Endodermal cell (in vitro differentiated cells): ENCODE results near the gene BTBD9. TPM values are rescaled to one million over a fixed set of nuclear protein-coding genes. Genes with fewer than 3 reads are reported as not detected.

ENCODE experiments used
- DNase-seq: peaks from one replicate; pipeline ENCODE4 v3.0.0-alpha.2; 2017
- H3K27ac ChIP-seq: 2 replicates; pipeline ENCODE4 v1.5.1; 2013; ENCODE audit warnings: mild to moderate bottlenecking, low read depth, low read length, moderate library complexity
- H3K27me3 ChIP-seq: 2 replicates; pipeline ENCODE4 v1.6.1; 2013; ENCODE audit warnings: mild to moderate bottlenecking, low read length, moderate library complexity; ENCODE audit not compliant: insufficient read depth, control insufficient read depth, poor library complexity, severe bottlenecking
- H3K36me3 ChIP-seq: 2 replicates; pipeline ENCODE4 v1.7.0; 2013; ENCODE audit warnings: mild to moderate bottlenecking, low read length, moderate library complexity; ENCODE audit not compliant: control insufficient read depth, insufficient read depth
- H3K4me1 ChIP-seq: one replicate; pipeline ENCODE4 v1.7.0; 2013; ENCODE audit warnings: low read length; ENCODE audit not compliant: control insufficient read depth, insufficient read depth
- H3K4me3 ChIP-seq: 2 replicates; pipeline ENCODE4 v1.5.1; 2013; ENCODE audit warnings: mild to moderate bottlenecking, low read length, moderate library complexity
- H3K9ac ChIP-seq: 2 replicates; pipeline ENCODE4 v1.6.1; 2013; ENCODE audit warnings: mild to moderate bottlenecking, low read length, moderate library complexity; ENCODE audit not compliant: poor library complexity, severe bottlenecking; ENCODE audit errors: extremely low read depth
- H3K9me3 ChIP-seq: 2 replicates; pipeline ENCODE4 v1.6.1; 2013; ENCODE audit warnings: mild to moderate bottlenecking, low read length, moderate library complexity; ENCODE audit not compliant: control insufficient read depth
- H3K27ac Mint-ChIP-seq: 2 replicates; pipeline ENCODE4 v1.8.0; 2020; ENCODE audit warnings: mixed read lengths
- H3K27me3 Mint-ChIP-seq: 2 replicates; pipeline ENCODE4 v1.8.0; 2021; ENCODE audit warnings: mild to moderate bottlenecking, mixed read lengths; ENCODE audit not compliant: insufficient read depth
- H3K36me3 Mint-ChIP-seq: 2 replicates; pipeline ENCODE4 v1.8.0; 2020; ENCODE audit warnings: low read depth, mixed read lengths
- H3K4me1 Mint-ChIP-seq: 2 replicates; pipeline ENCODE4 v1.8.0; 2020; ENCODE audit warnings: mixed read lengths
- H3K4me3 Mint-ChIP-seq: 2 replicates; pipeline ENCODE4 v1.8.0; 2020; ENCODE audit warnings: mild to moderate bottlenecking, moderate library complexity, mixed read lengths
- H3K9me3 Mint-ChIP-seq: 2 replicates; pipeline ENCODE4 v1.8.0; 2020; ENCODE audit warnings: mild to moderate bottlenecking, mixed read lengths
- CTCF ChIP-seq: fragments of 200-600 bp; sonication (generic); conservative IDR thresholded peaks from 2 replicates; pipeline ENCODE4 v1.5.0; 2021; ENCODE audit warnings: antibody characterized with exemption, mild to moderate bottlenecking
- WGBS, 2 experiments: methylation state at CpG; one replicate each; pipeline versions ENCODE4 v1.1.5 to v1.1.7; 2013; ENCODE audit warnings: missing lambda C conversion rate in 2 of 2, mixed read lengths in 1 of 2; ENCODE audit not compliant: insufficient coverage in 1 of 2, insufficient read length in 1 of 2; 5-methylcytosine and 5-hydroxymethylcytosine counted together
- total RNA-seq, 2 donors: library from RNA; stranded (reverse); fragmentation: NEBNext Ultra II Directional in 1 of 2; extraction: Animal tissue kit (Norgen Biotek cat#: 25700) in 1 of 2; gene quantifications; 2 replicates in 1 of 2; 3 replicates in 1 of 2; pipeline ENCODE4 v1.2.1, GENCODE V29; 2021

Gene BTBD9
- total RNA-seq, 2 donors from 2014 or later = 7.6 to 12.3 TPM

GRCh38 chr6:38268342-38268741 is 371.4 kb downstream of the BTBD9 start:
- peaks cover 12% of the 10 kb centered on the region for H3K4me1 ChIP-seq

GRCh38 chr6:38266921-38267354 is 372.8 kb downstream of the BTBD9 start:
- peaks cover 14% of the 10 kb centered on the region for H3K4me1 ChIP-seq
- H3K9me3 Mint-ChIP-seq = no peaks in the 10 kb centered on the region

More at GRCh38 chr6:38268342-38268741, 371.4 kb downstream of the BTBD9 start:
- Mint-ChIP-seq H3K27me3 (peaks cover 62% of the 10 kb centered on the region), H3K36me3 (no peaks in the 10 kb centered on the region), H3K4me3 (no peak overlapping the region), H3K4me1 (peaks cover 40% of the 10 kb centered on the region), H3K27ac (peak overlapping the region; percentile 12), H3K9me3 (no peaks in the 10 kb centered on the region)
- Histone ChIP-seq H3K4me3 (no peak overlapping the region), H3K9me3 (no peaks in the 10 kb centered on the region), H3K27ac (no peak overlapping the region), H3K9ac (no peak overlapping the region), H3K27me3 (peaks cover 56% of the 10 kb centered on the region), H3K36me3 (no peaks in the 10 kb centered on the region)
- WGBS, 2 experiments = 85 to 89% methylated on average over 4 of the region's 4 CpGs
- no peak for TF ChIP-seq CTCF
- no peak for DNase-seq

GRCh38 chr6:38264605-38265004 is 375.1 kb downstream of the BTBD9 start:
- Histone ChIP-seq H3K9me3 (no peaks in the 10 kb centered on the region), H3K9ac (no peak overlapping the region), H3K4me1 (peaks cover 19% of the 10 kb centered on the region), H3K27ac (peak overlapping the region; percentile 36), H3K27me3 (peaks cover 72% of the 10 kb centered on the region), H3K36me3 (no peaks in the 10 kb centered on the region), H3K4me3 (no peak overlapping the region)
- no peak for TF ChIP-seq CTCF
- Mint-ChIP-seq H3K27ac (no peak overlapping the region), H3K4me1 (peaks cover 46% of the 10 kb centered on the region), H3K4me3 (no peak overlapping the region), H3K27me3 (peaks cover 79% of the 10 kb centered on the region), H3K36me3 (no peaks in the 10 kb centered on the region), H3K9me3 (no peaks in the 10 kb centered on the region)
- peak; percentile 75 for DNase-seq
- 29 to 37% methylated on average over 5 to 8 of the region's 8 CpGs for WGBS, 2 experiments

More at GRCh38 chr6:38266921-38267354, 372.8 kb downstream of the BTBD9 start:
- Mint-ChIP-seq H3K27me3 (peaks cover 76% of the 10 kb centered on the region), H3K27ac (no peak overlapping the region), H3K36me3 (no peaks in the 10 kb centered on the region), H3K4me3 (no peak overlapping the region), H3K4me1 (peaks cover 52% of the 10 kb centered on the region)
- Histone ChIP-seq H3K36me3 (no peaks in the 10 kb centered on the region), H3K4me3 (no peak overlapping the region), H3K27me3 (peaks cover 70% of the 10 kb centered on the region), H3K9me3 (no peaks in the 10 kb centered on the region), H3K27ac (no peak overlapping the region), H3K9ac (no peak overlapping the region)
- WGBS, 2 experiments = 91 to 97% methylated on average over 5 to 7 of the region's 7 CpGs
- TF ChIP-seq CTCF = no peak
- no peak for DNase-seq
